Endothelial cell of umbilical vein (primary cell): ENCODE measurements around the gene CSK. TPM values are rescaled to one million over a fixed set of nuclear protein-coding genes. Genes with fewer than 3 reads are reported as not detected.

Source experiments
- BruUV-seq: library from RNA; stranded (reverse); fragments of 400-500 nt; replicated peaks from 2 replicates; lab custom pipeline; 2021; lab: Mats Ljungman, UMichigan
- CTCF ChIA-PET: fragments of 300-600, 350-600 bp; sonication (Branson Sonifier 250); formaldehyde crosslinking; loops from one replicate; lab custom pipeline; 2021; ENCODE audit warnings: antibody characterized with exemption, inconsistent platforms; lab: Charles Lee
- POLR2A ChIA-PET: fragments of 300-600, 350-600 bp; sonication (Branson Sonifier 250); formaldehyde crosslinking; loops from one replicate; lab custom pipeline; 2021; ENCODE audit warnings: antibody characterized with exemption, inconsistent platforms; lab: Charles Lee
- DNase-seq: peaks from one replicate; pipeline ENCODE4 v3.0.0-alpha.2; 2011; ENCODE audit warnings: low read depth, low spot score
- FAIRE-seq: peaks from 2 replicates; lab custom pipeline; 2011; peaks lifted over from hg19 to GRCh38; lab: Jason Lieb, UNC
- H2AFZ ChIP-seq: 2 replicates; pipeline ENCODE4 v1.6.0; 2012; ENCODE audit warnings: low read depth, low read length, control low read depth, inconsistent platforms
- H3K27ac ChIP-seq: 2 replicates; pipeline ENCODE4 v1.5.1; 2011; ENCODE audit warnings: low read depth, mild to moderate bottlenecking, control low read depth, low read length, moderate library complexity; ENCODE audit not compliant: insufficient read depth
- H3K27me3 ChIP-seq, 2 experiments: 2 replicates each; pipeline versions ENCODE4 v1.6.0 to v1.6.1; 2011; ENCODE audit warnings: low read length in 2 of 2, mixed read lengths in 1 of 2; ENCODE audit not compliant: control insufficient read depth in 2 of 2, insufficient read depth in 2 of 2
- H3K36me3 ChIP-seq, 2 experiments: 2 replicates in 1 of 2; 3 replicates in 1 of 2; pipeline ENCODE4 v1.5.1; 2011; ENCODE audit warnings: low read length in 2 of 2, mild to moderate bottlenecking in 1 of 2, moderate library complexity in 1 of 2; ENCODE audit not compliant: control insufficient read depth in 2 of 2, insufficient read depth in 2 of 2; ENCODE audit errors: extremely low read depth in 1 of 2
- H3K4me1 ChIP-seq: 3 replicates; pipeline ENCODE4 v1.5.1; 2011; ENCODE audit warnings: mild to moderate bottlenecking, low read length; ENCODE audit not compliant: control insufficient read depth, insufficient read depth; ENCODE audit errors: extremely low read depth
- H3K4me2 ChIP-seq: 2 replicates; pipeline ENCODE4 v1.6.1; 2011; ENCODE audit warnings: low read length, control low read depth, mixed read lengths; ENCODE audit not compliant: insufficient read depth
- H3K4me3 ChIP-seq, 3 experiments: fragments of 200-600 bp in 1 of 3; sonication (generic), shearing (Covaris generic) in 1 of 3; replicated peaks in 1 of 3; 2 replicates each; pipeline ENCODE4 v1.5.1; 2011 to 2016; ENCODE audit warnings: control low read depth in 3 of 3, low read length in 3 of 3, mild to moderate bottlenecking in 2 of 3, inconsistent platforms in 1 of 3, low read depth in 1 of 3, moderate library complexity in 1 of 3; ENCODE audit not compliant: insufficient read depth in 1 of 3
- H3K79me2 ChIP-seq: 2 replicates; pipeline ENCODE4 v1.6.0; 2012; ENCODE audit warnings: low read length, inconsistent platforms; ENCODE audit not compliant: control insufficient read depth, insufficient read depth
- H3K9ac ChIP-seq: replicated peaks from 2 replicates; pipeline ENCODE3; 2011; ENCODE audit warnings: low read length, control low read depth; ENCODE audit not compliant: insufficient read depth; ENCODE audit errors: extremely low read depth
- H3K9me1 ChIP-seq: replicated peaks from 3 replicates; pipeline ENCODE4 v1.6.0; 2011; ENCODE audit warnings: mild to moderate bottlenecking, low read length; ENCODE audit not compliant: control insufficient read depth, insufficient read depth; ENCODE audit errors: extremely low read depth
- H3K9me3 ChIP-seq: replicated peaks from 2 replicates; pipeline ENCODE4 v1.5.1; 2012; ENCODE audit warnings: low read length, inconsistent platforms; ENCODE audit not compliant: control insufficient read depth, insufficient read depth
- H4K20me1 ChIP-seq: replicated peaks from 2 replicates; pipeline ENCODE3; 2011; ENCODE audit warnings: mild to moderate bottlenecking, low read length; ENCODE audit not compliant: control insufficient read depth, insufficient read depth; ENCODE audit errors: extremely low read depth
- CTCF ChIP-seq, 2 donors: IDR thresholded peaks; 1 replicate in 1 of 2; 2 replicates in 1 of 2; pipeline ENCODE4 v1.5.1; 2011; ENCODE audit warnings: low read length in 2 of 2, mild to moderate bottlenecking in 2 of 2, moderate library complexity in 2 of 2, control low read depth in 1 of 2, inconsistent platforms in 1 of 2, low read depth in 1 of 2; ENCODE audit not compliant: insufficient read depth in 1 of 2; ENCODE audit errors: extremely low read depth in 1 of 2
- EZH2 ChIP-seq: IDR thresholded peaks from 2 replicates; pipeline ENCODE4 v1.6.1; 2012; ENCODE audit warnings: borderline replicate concordance, low read depth, mild to moderate bottlenecking, moderate library complexity, low read length, inconsistent platforms; ENCODE audit not compliant: severe bottlenecking
- FOS ChIP-seq: IDR thresholded peaks from 2 replicates; pipeline ENCODE4 v1.6.1; 2011; ENCODE audit warnings: mild to moderate bottlenecking, low read length, moderate library complexity, borderline replicate concordance; ENCODE audit not compliant: insufficient read depth
- GATA2 ChIP-seq: IDR thresholded peaks from 2 replicates; pipeline ENCODE4 v1.7.0; 2011; ENCODE audit warnings: low read depth, mild to moderate bottlenecking, moderate library complexity, mixed read lengths, low read length; ENCODE audit not compliant: insufficient read length, insufficient read depth
- JUN ChIP-seq: IDR thresholded peaks from 2 replicates; pipeline ENCODE4 v1.6.1; 2011; ENCODE audit warnings: borderline replicate concordance, low read depth; ENCODE audit not compliant: insufficient read length, insufficient read depth
- MAX ChIP-seq: IDR thresholded peaks from 2 replicates; pipeline ENCODE4 v1.6.1; 2011; ENCODE audit not compliant: insufficient read depth, insufficient read length
- MYC ChIP-seq: IDR thresholded peaks from one replicate; pipeline ENCODE4 v1.6.1; 2011; ENCODE audit warnings: mild to moderate bottlenecking, low read depth, low read length
- POLR2A ChIP-seq: IDR thresholded peaks from 2 replicates; pipeline ENCODE4 v1.6.1; 2012; ENCODE audit warnings: low read depth, mild to moderate bottlenecking, control low read depth, low read length
- POLR2AphosphoS5 ChIP-seq: IDR thresholded peaks from 2 replicates; pipeline ENCODE4 v1.6.1; 2012; ENCODE audit warnings: low read depth, mild to moderate bottlenecking, control low read depth, low read length, moderate library complexity; ENCODE audit not compliant: insufficient read depth
- dilution Hi-C: fragments of 300-500 bp; cut with MboI; formaldehyde crosslinking; loops from one replicate; pipeline ENCODE4 v1.15.0; 2019; ENCODE audit warnings: low sequenced_read_pairs; ENCODE audit not compliant: extremely low pct_ligation_motif_present
- intact Hi-C: fragments of 100-400 bp; cut with micrococcal nuclease; formaldehyde crosslinking; loops from one replicate; pipeline ENCODE4 v1.10.0; 2022
- polyA plus RNA-seq, 4 experiments: library from polyadenylated mRNA; depleted of rRNA in 3 of 4; stranded (reverse) in 3 of 4; unstranded in 1 of 4; fragments of >200 nt; gene quantifications; 2 replicates each; pipeline versions ENCODE4 v1.2.1 to v1.2.3, GENCODE V29; 2011 to 2012; ENCODE audit warnings: missing spikeins in 1 of 4
- total RNA-seq: library from RNA; stranded (reverse); gene quantifications from 2 replicates; pipeline ENCODE4 v1.2.3, GENCODE V29; 2021

Gene CSK
- total and polyA plus RNA-seq, 2 donors (not counting 3 experiments of a cell fraction or from before 2014, with no cell fraction given) = 41.2 to 104 TPM

DNA sequence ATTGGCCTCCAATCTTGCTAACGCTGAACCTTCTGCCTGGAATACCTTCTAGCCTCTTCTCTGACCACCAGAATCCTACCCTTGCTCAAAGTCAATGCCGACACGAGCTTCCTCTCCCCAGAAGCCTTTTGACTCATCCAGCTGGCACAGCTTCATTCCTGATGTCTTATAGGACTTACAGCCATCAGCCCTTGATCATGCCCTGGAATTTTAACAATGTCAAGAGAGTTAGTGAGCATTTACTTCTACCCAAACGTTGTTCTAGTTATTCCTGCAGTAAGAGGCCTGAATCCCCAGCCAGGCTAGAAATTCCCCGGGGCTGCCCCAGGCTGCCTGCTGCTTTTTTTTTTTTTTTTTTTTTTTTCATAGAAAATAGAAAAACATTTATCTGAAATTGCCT, 29.3 kb upstream of the CSK start:
- Histone ChIP-seq H3K9ac (no peak overlapping the region), H3K4me2 (no peak overlapping the region), H3K79me2 (no peaks in the 10 kb centered on the region), H3K36me3 (no peaks in the 10 kb centered on the region), H3K9me1 (no peaks in the 10 kb centered on the region), H3K4me1 (no peaks in the 10 kb centered on the region), H3K9me3 (no peaks in the 10 kb centered on the region), H4K20me1 (no peaks in the 10 kb centered on the region), H3K27ac (no peak overlapping the region), H2AFZ (no peak overlapping the region), H3K4me3 (no peak overlapping the region), H3K27me3 (peaks cover 0 to 1% of the 10 kb centered on the region in 2 experiments)
- dilution Hi-C loops (loop anchor here (25.0 kb wide), 1 partner anchor 115 kb away; no protein-coding TSS in a partner anchor), intact Hi-C loops (no loop called here)
- ChIA-PET CTCF (interaction anchor here (1.0 to 1.5 kb wide), 2 partner anchors 16 to 118 kb away, joined by 6 to 8 read pairs; no protein-coding TSS in a partner anchor), POLR2A (no interaction called here)
- DNase-seq (no peak), FAIRE-seq (no peak)
- TF ChIP-seq GATA2 (no peak), MYC (no peak), JUN (no peak), POLR2A (no peak), MAX (no peak), EZH2 (no peak)
- BruUV-seq = no TSS peak

DNA sequence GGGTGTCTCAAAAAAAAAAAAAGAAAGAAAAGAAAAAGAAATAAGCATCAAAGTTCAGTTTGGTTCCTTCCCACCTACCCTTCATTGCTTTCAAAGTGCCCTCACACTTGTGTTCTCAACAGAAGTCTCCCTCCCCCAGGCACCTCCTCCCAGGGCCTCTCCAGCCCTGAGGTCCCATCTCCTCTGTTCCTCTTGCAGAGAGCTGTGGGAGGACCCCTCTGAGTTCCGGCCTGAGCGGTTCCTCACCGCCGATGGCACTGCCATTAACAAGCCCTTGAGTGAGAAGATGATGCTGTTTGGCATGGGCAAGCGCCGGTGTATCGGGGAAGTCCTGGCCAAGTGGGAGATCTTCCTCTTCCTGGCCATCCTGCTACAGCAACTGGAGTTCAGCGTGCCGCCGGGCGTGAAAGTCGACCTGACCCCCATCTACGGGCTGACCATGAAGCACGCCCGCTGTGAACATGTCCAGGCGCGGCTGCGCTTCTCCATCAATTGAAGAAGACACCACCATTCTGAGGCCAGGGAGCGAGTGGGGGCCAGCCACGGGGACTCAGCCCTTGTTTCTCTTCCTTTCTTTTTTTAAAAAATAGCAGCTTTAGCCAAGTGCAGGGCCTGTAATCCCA, 27.2 kb upstream of the CSK start:
- no peaks in the 10 kb centered on the region for H3K36me3 ChIP-seq
- no peak overlapping the region for H3K4me2 ChIP-seq
- no peak overlapping the region for H3K9ac ChIP-seq
- intact Hi-C loops (no loop called here), dilution Hi-C loops (loop anchor here (25.0 kb wide), 1 partner anchor 117 kb away; no protein-coding TSS in a partner anchor)
- H3K79me2 ChIP-seq = no peaks in the 10 kb centered on the region
- H2AFZ ChIP-seq = no peak overlapping the region
- DNase-seq (no peak), FAIRE-seq (no peak)
- H3K9me1 ChIP-seq = no peaks in the 10 kb centered on the region
- H3K4me1 ChIP-seq = no peaks in the 10 kb centered on the region
- H3K9me3 ChIP-seq = no peaks in the 10 kb centered on the region
- no peak overlapping the region for H3K4me3 ChIP-seq
- POLR2A ChIA-PET = no interaction called here
- H3K27me3 ChIP-seq = peaks cover 0 to 1% of the 10 kb centered on the region in 2 experiments
- TF ChIP-seq FOS (no peak), CTCF (IDR thresholded peaks at IDR 0.05; ENCODE audit: extremely low read depth in 1 of 2, insufficient read depth in 1 of 2, low read depth in 1 of 2, low read length in 2 of 2) (no peak), GATA2 (no peak), MYC (no peak), POLR2A (no peak), POLR2AphosphoS5 (no peak), EZH2 (no peak), JUN (no peak), MAX (no peak)
- no peak overlapping the region for H3K27ac ChIP-seq
- no peaks in the 10 kb centered on the region for H4K20me1 ChIP-seq
- CTCF ChIA-PET = interaction anchor here (1.3 to 1.9 kb wide), 2 partner anchors 14 to 196 kb away, joined by 3 to 13 read pairs; no protein-coding TSS in a partner anchor
- no TSS peak for BruUV-seq
